Neural cell (in vitro differentiated cells): ENCODE measurements around the gene THRB. TPM values are rescaled to one million over a fixed set of nuclear protein-coding genes. Genes with fewer than 3 reads are reported as not detected.

Experiments used
- H2AFZ ChIP-seq: fragments of 200-600, 300-800 bp; sonication (generic), shearing (Covaris generic); 2 replicates; pipeline ENCODE4 v1.6.0; 2014; ENCODE audit warnings: low read depth, mild to moderate bottlenecking, antibody characterized with exemption, low read length, moderate library complexity
- H3F3A ChIP-seq: fragments of 200-600 bp; shearing (Covaris generic); 2 replicates; pipeline ENCODE4 v1.6.1; 2016; ENCODE audit warnings: mild to moderate bottlenecking, moderate library complexity, mixed read lengths, antibody characterized with exemption, low read length; ENCODE audit not compliant: insufficient read depth, poor library complexity, severe bottlenecking
- H3K27ac ChIP-seq: fragments of 200-600, 300-800 bp; sonication (generic), shearing (Covaris generic); 2 replicates; pipeline ENCODE4 v1.5.1; 2014; ENCODE audit warnings: mild to moderate bottlenecking, low read length, moderate library complexity
- H3K27me3 ChIP-seq: fragments of 300-800, 200-600 bp; sonication (generic), shearing (Covaris generic); 2 replicates; pipeline ENCODE4 v1.6.0; 2014; ENCODE audit warnings: mild to moderate bottlenecking, low read depth, low read length, moderate library complexity; ENCODE audit not compliant: insufficient read depth
- H3K36me3 ChIP-seq: fragments of 300-800, 200-600 bp; sonication (generic), shearing (Covaris generic); 2 replicates; pipeline ENCODE4 v1.5.1; 2014; ENCODE audit warnings: mild to moderate bottlenecking, antibody characterized with exemption, low read length, moderate library complexity; ENCODE audit not compliant: insufficient read depth
- H3K4me2 ChIP-seq: fragments of 300-800, 200-600 bp; sonication (generic), shearing (Covaris generic); 2 replicates; pipeline ENCODE4 v1.6.0; 2014; ENCODE audit warnings: mild to moderate bottlenecking, low read length
- H3K4me3 ChIP-seq: fragments of 300-800, 200-600 bp; sonication (generic), shearing (Covaris generic); 2 replicates; pipeline ENCODE4 v1.5.1; 2014; ENCODE audit warnings: mild to moderate bottlenecking, low read length, moderate library complexity
- H3K79me2 ChIP-seq: fragments of 200-600 bp; shearing (Covaris generic); replicated peaks from 2 replicates; pipeline ENCODE4 v1.6.0; 2014; ENCODE audit warnings: mild to moderate bottlenecking, low read length, moderate library complexity; ENCODE audit not compliant: insufficient read depth
- H3K9ac ChIP-seq: fragments of 300-800, 200-600 bp; sonication (generic), shearing (Covaris generic); 2 replicates; pipeline ENCODE4 v1.6.1; 2016; ENCODE audit warnings: mild to moderate bottlenecking, low read length, mixed read lengths
- H3K9me2 ChIP-seq: fragments of 200-600 bp; shearing (Covaris generic); 2 replicates; pipeline ENCODE4 v1.6.1; 2016; ENCODE audit warnings: mild to moderate bottlenecking, low read length, mixed read lengths; ENCODE audit not compliant: insufficient read depth
- H3K9me3 ChIP-seq: fragments of 200-600, 300-800 bp; sonication (generic), shearing (Covaris generic); 2 replicates; pipeline ENCODE4 v1.6.1; 2016; ENCODE audit warnings: mild to moderate bottlenecking, mixed run types, low read length, moderate library complexity, mixed read lengths
- H4K20me1 ChIP-seq: fragments of 200-600 bp; shearing (Covaris generic); 2 replicates; pipeline ENCODE4 v1.6.1; 2016; ENCODE audit warnings: mild to moderate bottlenecking, mixed run types; ENCODE audit not compliant: insufficient read depth
- CTCF ChIP-seq: fragments of 450-650 bp; IDR thresholded peaks from 2 replicates; pipeline ENCODE4 v1.5.1; 2014; ENCODE audit warnings: antibody characterized with exemption, mild to moderate bottlenecking, moderate library complexity; ENCODE audit not compliant: poor library complexity, severe bottlenecking
- EP300 ChIP-seq: fragments of 450-650 bp; conservative IDR thresholded peaks from 2 replicates; pipeline ENCODE4 v1.6.1; 2014; ENCODE audit warnings: antibody characterized with exemption, mild to moderate bottlenecking, moderate library complexity; ENCODE audit not compliant: poor library complexity, severe bottlenecking
- EZH2 ChIP-seq: fragments of 200-600, 300-800 bp; shearing (Covaris generic), sonication (generic); IDR thresholded peaks from 2 replicates; pipeline ENCODE4 v1.6.1; 2014; ENCODE audit warnings: antibody characterized with exemption, low read length, borderline replicate concordance, mild to moderate bottlenecking; ENCODE audit not compliant: insufficient read depth, poor library complexity, severe bottlenecking
- MXI1 ChIP-seq: fragments of 450-650 bp; conservative IDR thresholded peaks from 2 replicates; pipeline ENCODE4 v1.6.1; 2014; ENCODE audit warnings: antibody characterized with exemption, mild to moderate bottlenecking; ENCODE audit not compliant: poor library complexity, severe bottlenecking
- POLR2AphosphoS5 ChIP-seq: IDR thresholded peaks from 2 replicates; pipeline ENCODE4 v1.6.1; 2012
- RAD21 ChIP-seq: fragments of 450-650 bp; conservative IDR thresholded peaks from 2 replicates; pipeline ENCODE4 v1.6.1; 2014; ENCODE audit warnings: antibody characterized with exemption, mild to moderate bottlenecking, moderate library complexity
- REST ChIP-seq: IDR thresholded peaks from 2 replicates; pipeline ENCODE4 v1.6.1; 2012; ENCODE audit warnings: borderline replicate concordance
- SMC3 ChIP-seq: fragments of 450-650 bp; conservative IDR thresholded peaks from 2 replicates; pipeline ENCODE4 v1.6.1; 2014; ENCODE audit warnings: antibody characterized with exemption, mild to moderate bottlenecking, moderate library complexity; ENCODE audit not compliant: poor library complexity
- TAF1 ChIP-seq: IDR thresholded peaks from 2 replicates; pipeline ENCODE4 v1.6.1; 2012; ENCODE audit warnings: low read depth
- polyA plus RNA-seq: library from polyadenylated mRNA; depleted of rRNA; stranded (reverse); fragments of >200 nt; gene quantifications from 2 replicates; pipeline ENCODE4 v1.2.3, GENCODE V29; 2014

The THRB gene
- polyA plus RNA-seq, 1 donor from 2014 or later = 1.7 TPM

- no peak overlapping the region for H3K9ac ChIP-seq
- no peaks in the 10 kb centered on the region for H3K27me3 ChIP-seq
- no peaks in the 10 kb centered on the region for H3K9me2 ChIP-seq
- H3K79me2 ChIP-seq = no peaks in the 10 kb centered on the region
- H3K36me3 ChIP-seq = no peaks in the 10 kb centered on the region
- TF ChIP-seq POLR2AphosphoS5 (no peak), MXI1 (no peak), EZH2 (no peak), RAD21 (no peak), EP300 (no peak), CTCF (no peak), SMC3 (no peak), REST (no peak), TAF1 (no peak)
- H2AFZ ChIP-seq = no peak overlapping the region
- H3K4me3 ChIP-seq = no peak overlapping the region
- no peak overlapping the region for H3K4me2 ChIP-seq
- no peaks in the 10 kb centered on the region for H3K9me3 ChIP-seq
- H3K27ac ChIP-seq = no peak overlapping the region
- no peaks in the 10 kb centered on the region for H4K20me1 ChIP-seq
- H3F3A ChIP-seq = no peaks in the 10 kb centered on the region
Measured at GRCh38 chr3:24476871-24477656, 17.6 kb downstream of the THRB start.

- no peak overlapping the region for H3K27ac ChIP-seq
- no peaks in the 10 kb centered on the region for H3K36me3 ChIP-seq
- H3K9me2 ChIP-seq = no peaks in the 10 kb centered on the region
- no peak overlapping the region for H3K9ac ChIP-seq
- no peaks in the 10 kb centered on the region for H3K27me3 ChIP-seq
- no peak overlapping the region for H3K4me2 ChIP-seq
- TF ChIP-seq REST (no peak), CTCF (no peak), TAF1 (no peak), RAD21 (no peak), EZH2 (no peak), MXI1 (no peak), SMC3 (no peak), EP300 (no peak), POLR2AphosphoS5 (no peak)
- no peak overlapping the region for H3K4me3 ChIP-seq
- no peak overlapping the region for H2AFZ ChIP-seq
- H3K79me2 ChIP-seq = no peaks in the 10 kb centered on the region
- H4K20me1 ChIP-seq = no peaks in the 10 kb centered on the region
- no peaks in the 10 kb centered on the region for H3K9me3 ChIP-seq
- no peaks in the 10 kb centered on the region for H3F3A ChIP-seq
Measured at GRCh38 chr3:24475925-24476324, 18.7 kb downstream of the THRB start.
